ENCODE results near the gene KDELR1. TPM values are rescaled to one million over a fixed set of nuclear protein-coding genes. Genes with fewer than 3 reads are reported as not detected.

KDELR1 gene
- total RNA-seq, 1 experiment from 2014 or later, result 198 TPM

DNA sequence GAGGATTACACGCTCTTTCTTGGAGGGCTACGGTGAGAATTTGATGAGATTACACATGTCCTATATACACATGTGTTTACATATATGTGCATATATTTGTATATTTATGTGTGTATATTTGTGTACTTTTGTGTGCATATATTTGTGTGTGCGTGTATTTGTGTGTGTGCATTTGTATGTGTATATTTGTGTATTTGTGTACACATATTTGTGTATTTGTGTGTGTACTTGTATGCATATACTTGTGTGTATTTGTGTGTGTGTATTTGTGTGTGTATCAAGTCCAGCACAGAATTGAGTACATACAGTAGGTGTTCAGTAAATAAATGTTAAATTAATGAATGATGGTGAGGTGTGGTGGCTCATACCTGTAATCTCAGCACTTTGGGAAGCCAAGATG, 29.4 kb downstream of the KDELR1 start:
- Histone ChIP-seq H3K27ac (ENCODE audit: insufficient read length, low read depth, low read length) (no peak overlapping the region), H4K5ac (ENCODE audit: insufficient read length, low read depth, low read length) (no peak overlapping the region), H2AFZ (ENCODE audit: low read length) (no peak overlapping the region), H3K79me2 (ENCODE audit: insufficient read depth, low read length) (no peaks in the 10 kb centered on the region), H3T11ph (ENCODE audit: low read length) (no peak overlapping the region), H3K4me2 (ENCODE audit: insufficient read depth, insufficient read length, low read length) (no peak overlapping the region), H2BK120ac (ENCODE audit: low read depth, low read length, poor library complexity, severe bottlenecking) (no peak overlapping the region), H2BK5ac (ENCODE audit: insufficient read length, low read length) (no peak overlapping the region), H2BK20ac (ENCODE audit: low read depth, low read length, poor library complexity, severe bottlenecking) (no peak overlapping the region), H3K14ac (ENCODE audit: insufficient read depth, low read length) (no peak overlapping the region), H3K9me3 (ENCODE audit: control insufficient read depth, low read depth, low read length) (no peaks in the 10 kb centered on the region), H3K9ac (ENCODE audit: extremely low read depth, insufficient read length, low read length) (no peak overlapping the region), H2BK15ac (ENCODE audit: low read depth, low read length) (no peak overlapping the region), H4K8ac (replicated peaks; ENCODE audit: insufficient read length, low read depth, low read length) (no peak overlapping the region), H4K20me1 (ENCODE audit: control insufficient read depth, insufficient read depth, insufficient read length) (no peaks in the 10 kb centered on the region), H3K4me1 (ENCODE audit: insufficient read depth, low read length) (no peaks in the 10 kb centered on the region; the same call in 1 of the 2 replicates), H3K27me3 (ENCODE audit: insufficient read depth, low read length) (no peaks in the 10 kb centered on the region; the same call in 1 of the 2 replicates), H3K4ac (ENCODE audit: low read depth, low read length) (no peak overlapping the region), H3K23me2 (ENCODE audit: insufficient read length, low read depth, low read length, poor library complexity, severe bottlenecking) (peaks cover 5% of the 10 kb centered on the region), H2BK12ac (ENCODE audit: insufficient read length, low read depth, low read length) (no peak overlapping the region), H3K23ac (ENCODE audit: insufficient read length, low read depth, low read length) (no peak overlapping the region), H3K18ac (ENCODE audit: insufficient read length, low read depth, low read length) (no peak overlapping the region), H3K79me1 (ENCODE audit: insufficient read depth, low read depth, low read length, poor library complexity, severe bottlenecking) (no peaks in the 10 kb centered on the region), H3K56ac (ENCODE audit: insufficient read length, low read depth, low read length) (no peak overlapping the region), H2AK5ac (ENCODE audit: insufficient read length, low read length) (no peak overlapping the region), H4K91ac (ENCODE audit: insufficient read length, low read depth, low read length) (no peak overlapping the region)
- Mint-ChIP-seq H3K36me3 (ENCODE audit: insufficient read depth in 1 of 3, low read depth in 3 of 3) (peaks cover 2 to 24% (median 11%) of the 10 kb centered on the region in 3 experiments; a peak in 6 of 7 replicates), H3K4me3 (no peak overlapping the region; a peak in 1 of 5 replicates), H3K27me3 (ENCODE audit: low read depth) (peaks cover 1% of the 10 kb centered on the region), H3K27ac (no peak overlapping the region), H3K4me1 (peaks cover 2 to 10% of the 10 kb centered on the region in 2 experiments; a peak in 2 of 4 replicates), H3K9me3 (no peaks in the 10 kb centered on the region)
- WGBS (ENCODE audit: extremely low coverage, insufficient read length, low lambda C conversion rate), result no CpG with 5 or more reads among the region's 3 CpGs
- DNase-seq, result no peak
- no peak for TF ChIP-seq CTCF (conservative IDR thresholded peaks at IDR 0.05)
